Astrocyte (in vitro differentiated cells and primary cell): ENCODE results near the gene SH2D2A. TPM values are rescaled to one million over a fixed set of nuclear protein-coding genes. Genes with fewer than 3 reads are reported as not detected.

Experiments used
- DNase-seq: peaks from one replicate; pipeline ENCODE4 v3.0.0-alpha.2; 2010; ENCODE audit warnings: low read depth
- FAIRE-seq: peaks from 2 replicates; lab custom pipeline; 2011; peaks lifted over from hg19 to GRCh38; lab: Jason Lieb, UNC
- H2AFZ ChIP-seq: 2 replicates; pipeline ENCODE4 v1.6.0; 2012; ENCODE audit warnings: low read depth, low read length, inconsistent platforms
- H3K27ac ChIP-seq: 2 replicates; pipeline ENCODE4 v1.5.1; 2011; ENCODE audit warnings: low read depth, low read length, inconsistent platforms
- H3K27me3 ChIP-seq: 2 replicates; pipeline ENCODE4 v1.6.0; 2011; ENCODE audit warnings: low read length, inconsistent platforms; ENCODE audit not compliant: insufficient read depth
- H3K36me3 ChIP-seq: 2 replicates; pipeline ENCODE4 v1.5.1; 2011; ENCODE audit warnings: low read length, inconsistent platforms; ENCODE audit not compliant: insufficient read depth
- H3K4me1 ChIP-seq: 2 replicates; pipeline ENCODE4 v1.5.1; 2011; ENCODE audit warnings: low read length, inconsistent platforms; ENCODE audit not compliant: insufficient read depth
- H3K4me2 ChIP-seq: 2 replicates; pipeline ENCODE4 v1.6.0; 2012; ENCODE audit warnings: low read length, inconsistent platforms
- H3K4me3 ChIP-seq: 2 replicates; pipeline ENCODE4 v1.5.1; 2011; ENCODE audit warnings: low read depth, mild to moderate bottlenecking, low read length, inconsistent platforms; ENCODE audit not compliant: insufficient read depth
- H3K79me2 ChIP-seq: 2 replicates; pipeline ENCODE4 v1.6.0; 2012; ENCODE audit warnings: mild to moderate bottlenecking, low read length, inconsistent platforms; ENCODE audit not compliant: insufficient read depth
- H3K9ac ChIP-seq: 2 replicates; pipeline ENCODE4 v1.6.0; 2012; ENCODE audit warnings: mild to moderate bottlenecking, low read length, inconsistent platforms
- H3K9me3 ChIP-seq: 2 replicates; pipeline ENCODE4 v1.5.1; 2012; ENCODE audit warnings: low read depth, mild to moderate bottlenecking, low read length, inconsistent platforms; ENCODE audit not compliant: insufficient read depth
- H4K20me1 ChIP-seq: 2 replicates; pipeline ENCODE4 v1.6.0; 2012; ENCODE audit warnings: low read length, inconsistent platforms; ENCODE audit not compliant: insufficient read depth
- H3K27ac Mint-ChIP-seq: one replicate; pipeline ENCODE4 v1.8.0; 2021; ENCODE audit warnings: mild to moderate bottlenecking, mixed read lengths; ENCODE audit not compliant: unreplicated experiment
- H3K27me3 Mint-ChIP-seq: one replicate; pipeline ENCODE4 v1.8.0; 2021; ENCODE audit warnings: low read depth, mixed read lengths; ENCODE audit not compliant: unreplicated experiment
- H3K36me3 Mint-ChIP-seq: one replicate; pipeline ENCODE4 v1.8.0; 2021; ENCODE audit warnings: low read depth, mixed read lengths; ENCODE audit not compliant: unreplicated experiment
- H3K4me1 Mint-ChIP-seq: one replicate; pipeline ENCODE4 v1.8.0; 2021; ENCODE audit warnings: low read depth, mixed read lengths; ENCODE audit not compliant: unreplicated experiment
- H3K4me3 Mint-ChIP-seq: one replicate; pipeline ENCODE4 v1.8.0; 2021; ENCODE audit warnings: mild to moderate bottlenecking, moderate library complexity, mixed read lengths; ENCODE audit not compliant: unreplicated experiment
- H3K9me3 Mint-ChIP-seq: one replicate; pipeline ENCODE4 v1.8.0; 2021; ENCODE audit warnings: mild to moderate bottlenecking, mixed read lengths; ENCODE audit not compliant: unreplicated experiment
- EZH2 ChIP-seq: IDR thresholded peaks from 2 replicates; pipeline ENCODE4 v1.6.1; 2012; ENCODE audit warnings: mild to moderate bottlenecking, low read length, inconsistent platforms; ENCODE audit not compliant: insufficient read depth
- total RNA-seq: library from RNA; stranded (reverse); gene quantifications from 2 replicates; pipeline ENCODE4 v1.2.1, GENCODE V29; 2021
- TF ChIP-seq, protein P1 (sequence below): IDR thresholded peaks from 2 replicates; pipeline ENCODE4 v1.5.1; 2011; ENCODE audit warnings: low read depth, mild to moderate bottlenecking, inconsistent platforms, low read length, moderate library complexity; ENCODE audit not compliant: insufficient read depth

SH2D2A gene
- total RNA-seq, 1 donor from 2014 or later: 1.1 TPM

DNA sequence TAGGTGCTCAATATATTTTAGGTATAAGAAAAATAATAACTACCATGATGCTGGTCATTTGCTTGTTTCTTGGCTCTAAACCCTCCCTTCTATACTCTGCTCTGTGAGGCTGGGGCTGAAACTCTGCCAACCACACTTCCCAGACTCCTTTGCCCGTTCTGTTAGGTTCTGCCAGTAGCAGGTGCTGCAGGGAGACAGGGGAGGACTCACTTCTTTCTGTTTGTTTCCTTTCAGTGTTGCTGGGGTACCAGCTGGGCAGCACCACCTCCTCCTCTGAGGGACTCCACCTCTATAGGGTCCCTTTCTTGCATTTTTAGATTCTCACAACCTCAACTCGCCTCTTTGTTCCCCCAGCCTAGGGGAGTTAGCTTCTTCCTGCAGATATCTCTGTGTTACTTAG is 17.0 kb upstream of the SH2D2A start:
- no peaks in the 10 kb centered on the region for H3K9me3 Mint-ChIP-seq
- peaks cover 63% of the 10 kb centered on the region for H3K27me3 ChIP-seq

DNA sequence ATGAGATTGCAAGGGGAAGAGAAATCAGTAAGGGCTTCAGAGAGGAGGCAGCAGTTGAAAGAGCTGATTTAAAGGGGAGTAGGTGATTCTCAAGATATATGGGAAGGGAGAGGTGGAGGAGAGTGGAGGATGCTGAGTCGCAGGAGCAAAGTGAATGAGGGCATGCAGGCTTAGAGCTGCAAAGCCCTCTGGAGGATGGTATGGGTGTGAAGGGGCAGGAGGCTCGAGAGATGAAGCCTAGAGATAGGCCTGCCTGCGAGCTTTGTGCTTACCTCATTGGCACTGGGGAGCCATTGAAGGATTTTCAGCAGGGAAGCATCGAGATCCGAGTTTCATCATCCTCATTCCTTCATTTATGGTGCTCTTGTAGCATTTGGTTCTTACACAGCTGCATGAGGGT is 15.8 kb upstream of the SH2D2A start:
- Histone ChIP-seq H3K4me2 (no peak overlapping the region), H3K36me3 (no peaks in the 10 kb centered on the region), H3K4me3 (no peak overlapping the region), H3K27ac (no peak overlapping the region), H3K9ac (no peak overlapping the region), H4K20me1 (peaks cover 5% of the 10 kb centered on the region), H2AFZ (no peak overlapping the region), H3K9me3 (no peaks in the 10 kb centered on the region), H3K79me2 (no peaks in the 10 kb centered on the region), H3K4me1 (no peaks in the 10 kb centered on the region), H3K27me3 (peaks cover 58% of the 10 kb centered on the region)
- TF ChIP-seq, protein P1, sequence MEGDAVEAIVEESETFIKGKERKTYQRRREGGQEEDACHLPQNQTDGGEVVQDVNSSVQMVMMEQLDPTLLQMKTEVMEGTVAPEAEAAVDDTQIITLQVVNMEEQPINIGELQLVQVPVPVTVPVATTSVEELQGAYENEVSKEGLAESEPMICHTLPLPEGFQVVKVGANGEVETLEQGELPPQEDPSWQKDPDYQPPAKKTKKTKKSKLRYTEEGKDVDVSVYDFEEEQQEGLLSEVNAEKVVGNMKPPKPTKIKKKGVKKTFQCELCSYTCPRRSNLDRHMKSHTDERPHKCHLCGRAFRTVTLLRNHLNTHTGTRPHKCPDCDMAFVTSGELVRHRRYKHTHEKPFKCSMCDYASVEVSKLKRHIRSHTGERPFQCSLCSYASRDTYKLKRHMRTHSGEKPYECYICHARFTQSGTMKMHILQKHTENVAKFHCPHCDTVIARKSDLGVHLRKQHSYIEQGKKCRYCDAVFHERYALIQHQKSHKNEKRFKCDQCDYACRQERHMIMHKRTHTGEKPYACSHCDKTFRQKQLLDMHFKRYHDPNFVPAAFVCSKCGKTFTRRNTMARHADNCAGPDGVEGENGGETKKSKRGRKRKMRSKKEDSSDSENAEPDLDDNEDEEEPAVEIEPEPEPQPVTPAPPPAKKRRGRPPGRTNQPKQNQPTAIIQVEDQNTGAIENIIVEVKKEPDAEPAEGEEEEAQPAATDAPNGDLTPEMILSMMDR: no peak
- TF ChIP-seq EZH2: no peak
- Mint-ChIP-seq H3K4me1 (peaks cover 2% of the 10 kb centered on the region), H3K36me3 (peaks cover 3% of the 10 kb centered on the region), H3K27ac (no peak overlapping the region), H3K4me3 (no peak overlapping the region), H3K27me3 (peaks cover 83% of the 10 kb centered on the region), H3K9me3 (no peaks in the 10 kb centered on the region)
- DNase-seq (no peak), FAIRE-seq (no peak)

More for the DNA sequence above, 17.0 kb upstream of the SH2D2A start:
- H3K27ac Mint-ChIP-seq: no peak overlapping the region
- peaks cover 5% of the 10 kb centered on the region for H4K20me1 ChIP-seq
- H2AFZ ChIP-seq: no peak overlapping the region
- no peak overlapping the region for H3K4me3 ChIP-seq
- H3K36me3 ChIP-seq: no peaks in the 10 kb centered on the region
- H3K9ac ChIP-seq: no peak overlapping the region
- TF ChIP-seq, protein P1: no peak
- DNase-seq (no peak), FAIRE-seq (no peak)
- H3K79me2 ChIP-seq: no peaks in the 10 kb centered on the region
- H3K27ac ChIP-seq: no peak overlapping the region
- peaks cover 88% of the 10 kb centered on the region for H3K27me3 Mint-ChIP-seq
- no peaks in the 10 kb centered on the region for H3K4me1 Mint-ChIP-seq
- no peak overlapping the region for H3K4me2 ChIP-seq
- no peaks in the 10 kb centered on the region for H3K4me1 ChIP-seq
- peaks cover 5% of the 10 kb centered on the region for H3K36me3 Mint-ChIP-seq
- H3K4me3 Mint-ChIP-seq: no peak overlapping the region
- H3K9me3 ChIP-seq: no peaks in the 10 kb centered on the region

DNA sequence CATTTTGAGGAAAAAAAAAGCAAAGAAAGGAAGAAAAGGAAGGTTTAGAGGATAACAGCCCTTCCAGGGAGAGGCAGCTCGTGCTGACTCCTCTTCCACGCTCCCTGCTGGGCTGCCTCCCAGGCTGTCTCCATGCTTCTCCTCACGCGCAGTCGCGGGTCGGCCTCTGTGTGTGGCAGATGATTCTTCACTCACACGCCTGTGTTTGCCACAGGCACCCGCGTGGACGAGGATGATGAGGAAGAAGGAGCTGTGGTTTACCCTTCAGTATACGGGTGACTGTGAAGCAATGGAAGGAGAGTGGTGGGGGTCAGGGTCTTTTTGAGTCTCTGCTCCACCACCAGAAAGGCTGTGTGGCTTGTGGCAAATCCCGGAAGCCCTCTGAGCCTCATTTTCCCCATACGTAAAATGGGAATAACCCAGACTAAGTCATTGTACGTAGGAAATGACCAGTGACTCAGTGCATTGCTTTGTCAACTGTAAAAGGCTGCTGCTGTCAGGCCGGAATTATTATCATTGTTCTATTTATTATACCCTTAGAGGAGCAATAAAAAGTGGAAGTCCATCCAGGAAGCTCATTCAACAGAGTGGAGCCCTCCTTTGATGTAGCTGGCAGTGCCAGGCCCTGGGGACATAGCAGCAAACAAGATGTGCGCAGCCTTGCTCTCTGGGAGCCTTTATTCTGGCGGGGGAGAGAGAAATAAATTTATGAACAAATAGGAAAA is 11.9 kb upstream of the SH2D2A start:
- no peaks in the 10 kb centered on the region for H3K79me2 ChIP-seq
- H3K4me3 ChIP-seq: no peak overlapping the region
- no peaks in the 10 kb centered on the region for H3K9me3 ChIP-seq
- H3K27ac ChIP-seq: no peak overlapping the region
- peaks cover 4% of the 10 kb centered on the region for H3K9me3 Mint-ChIP-seq
- DNase-seq: no peak
- peaks cover 5% of the 10 kb centered on the region for H4K20me1 ChIP-seq
- H3K4me2 ChIP-seq: no peak overlapping the region
- peaks cover 5% of the 10 kb centered on the region for H3K36me3 Mint-ChIP-seq
- no peak for FAIRE-seq
- H3K27me3 Mint-ChIP-seq: peaks cover 54% of the 10 kb centered on the region
- H3K9ac ChIP-seq: no peak overlapping the region
- no peaks in the 10 kb centered on the region for H3K4me1 ChIP-seq
- H3K36me3 ChIP-seq: no peaks in the 10 kb centered on the region
- no peak overlapping the region for H3K4me3 Mint-ChIP-seq
- peaks cover 2% of the 10 kb centered on the region for H3K4me1 Mint-ChIP-seq
- TF ChIP-seq, protein P1: no peak
- no peak for TF ChIP-seq EZH2
- no peak overlapping the region for H2AFZ ChIP-seq
- peaks cover 30% of the 10 kb centered on the region for H3K27me3 ChIP-seq
- H3K27ac Mint-ChIP-seq: no peak overlapping the region
